AG04449 (cell line): Measurements from ENCODE around the gene RPAP3.

Experiments used
- CTCF ChIA-PET: fragments of 350-600 bp; formaldehyde crosslinking; extraction: SDS; loops from one replicate; lab custom pipeline; 2021; ENCODE audit warnings: antibody characterized with exemption; lab: Yijun Ruan, JAX
- POLR2A ChIA-PET: fragments of 400-600, 350-600 bp; formaldehyde crosslinking; extraction: SDS; loops from one replicate; lab custom pipeline; 2020; ENCODE audit warnings: antibody characterized with exemption, inconsistent platforms; lab: Yijun Ruan, JAX
- DNase-seq: peaks from one replicate; pipeline ENCODE4 v3.0.0-alpha.2; 2010; ENCODE audit warnings: low read depth, low spot score
- H3K4me3 ChIP-seq: 2 replicates; pipeline ENCODE4 v1.5.1; 2011; ENCODE audit warnings: low read depth, mild to moderate bottlenecking, control low read depth, low read length
- CTCF ChIP-seq: IDR thresholded peaks from one replicate; pipeline ENCODE4 v1.5.1; 2011; ENCODE audit warnings: mild to moderate bottlenecking, moderate library complexity, low read length, control low read depth, inconsistent platforms; ENCODE audit not compliant: insufficient read depth; ENCODE audit errors: missing control alignments

Gene RPAP3

DNA sequence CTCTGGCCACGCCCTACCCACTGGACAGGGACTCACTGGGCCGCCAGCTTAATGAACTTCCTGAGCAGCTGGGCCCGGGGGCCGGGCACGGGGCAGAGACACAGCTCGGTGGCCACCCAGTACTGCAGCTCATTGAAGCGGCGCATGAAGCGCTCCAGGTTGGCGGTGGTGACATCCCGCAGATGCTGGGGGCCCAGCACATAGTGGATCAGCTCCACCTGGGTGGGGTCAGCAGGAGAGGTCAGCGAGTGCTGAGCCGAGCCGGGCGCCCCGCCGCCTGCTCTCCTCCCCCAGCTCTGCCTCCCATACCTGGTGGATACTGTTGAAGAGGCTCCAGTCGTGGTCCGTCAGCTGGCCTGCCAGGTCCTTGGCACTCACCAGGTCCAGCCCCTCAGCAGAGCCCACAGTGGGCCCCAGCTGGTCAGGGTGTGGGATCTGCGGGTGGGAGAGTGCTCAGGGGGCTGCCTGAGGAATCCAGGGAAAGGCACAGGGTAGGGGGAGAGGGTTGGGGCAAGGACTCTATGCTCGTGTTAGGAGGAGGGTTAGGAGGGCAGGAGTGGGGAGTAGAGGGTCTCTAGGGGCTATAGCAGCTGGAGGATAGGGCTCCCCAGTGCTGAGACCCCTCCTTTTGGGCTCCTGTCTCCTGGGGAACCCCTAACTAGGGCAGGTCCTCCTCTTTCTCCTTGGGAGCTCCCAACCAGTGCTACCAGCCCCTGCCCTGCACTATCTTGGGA, 34.9 kb upstream of the RPAP3 start:
- DNase-seq: no peak
- no peak overlapping the region for H3K4me3 ChIP-seq
- CTCF ChIA-PET: interaction anchor here (1.1 to 36.9 kb wide), 10 partner anchors 12 to 209 kb away, joined by 3 to 1419 read pairs (median 92); partner anchors contain the start of genes ENDOU, RAPGEF3 and SLC48A1
- POLR2A ChIA-PET: interaction anchor here (1.2 kb wide), 1 partner anchor 18 kb away, joined by 3 read pairs; the partner anchor contains the start of gene RAPGEF3
- no peak for TF ChIP-seq CTCF

GRCh38 chr12:47739979-47740378, 34.1 kb upstream of the RPAP3 start:
- DNase-seq: no peak
- no peak overlapping the region for H3K4me3 ChIP-seq
- POLR2A ChIA-PET: no interaction called here

DNA sequence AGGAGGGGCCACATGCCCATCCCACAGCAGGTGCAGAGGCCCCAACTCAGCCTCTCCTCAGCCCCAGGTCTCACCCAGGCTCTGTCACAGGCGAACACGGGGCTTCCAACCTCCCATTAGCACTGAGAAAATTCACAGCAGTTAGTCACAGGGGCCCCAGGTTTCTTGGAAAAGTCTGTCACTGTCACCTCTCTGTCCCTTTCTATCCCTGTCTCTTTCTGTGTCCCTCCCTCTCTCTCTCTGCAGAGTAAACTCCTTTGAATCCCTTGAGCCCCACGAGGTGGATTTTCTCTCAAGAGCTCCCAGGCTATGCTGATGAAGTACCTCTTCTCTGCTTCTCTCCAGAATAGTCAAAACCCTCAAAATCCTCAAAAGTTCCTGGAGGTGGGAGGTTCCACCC, 33.5 kb upstream of the RPAP3 start:
- no peak for DNase-seq
- ChIA-PET CTCF (interaction anchor here (1.0 to 36.9 kb wide), 6 partner anchors 11 to 100 kb away, joined by 3 to 1419 read pairs (median 328); partner anchors contain the start of genes ENDOU, RAPGEF3 and SLC48A1), POLR2A (no interaction called here)
- no peak for TF ChIP-seq CTCF
- H3K4me3 ChIP-seq: no peak overlapping the region

More at GRCh38 chr12:47739979-47740378, 34.1 kb upstream of the RPAP3 start:
- CTCF ChIA-PET: interaction anchor here (1.0 to 36.9 kb wide), 8 partner anchors 11 to 210 kb away, joined by 3 to 1419 read pairs (median 230); partner anchors contain the start of genes ENDOU, RAPGEF3 and SLC48A1
- TF ChIP-seq CTCF: no peak

DNA sequence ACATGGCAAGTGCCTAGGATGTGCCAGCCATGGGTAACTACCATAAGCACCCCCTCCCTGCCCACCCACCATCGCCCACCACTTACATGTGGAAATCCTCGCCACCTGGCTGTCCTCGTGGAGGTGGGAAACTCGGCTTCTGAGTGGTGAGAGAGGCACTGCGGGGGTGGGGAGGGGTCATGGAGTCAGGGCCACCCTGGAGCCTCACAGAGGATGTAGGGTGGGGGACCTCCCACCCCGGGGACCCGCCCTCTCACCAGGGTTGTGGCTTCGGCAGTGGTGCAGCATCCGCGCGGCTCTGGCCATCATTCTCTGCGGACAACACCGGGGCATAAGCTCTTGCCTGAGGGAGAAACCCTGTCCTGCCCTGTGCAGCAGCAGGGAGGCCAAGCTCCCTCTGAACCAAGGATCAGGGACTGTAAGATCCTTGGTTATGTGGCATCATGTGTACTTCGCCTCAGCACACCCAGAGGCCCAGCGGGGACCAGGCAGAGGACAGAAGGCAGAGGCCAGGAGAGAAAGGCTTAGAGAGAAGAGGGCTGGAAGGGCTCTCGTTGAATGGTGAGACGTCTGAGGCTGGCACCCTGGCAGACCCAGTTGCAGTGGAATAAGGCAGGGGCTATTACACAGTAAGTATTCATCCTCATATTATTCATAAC, 32.2 kb upstream of the RPAP3 start:
- CTCF ChIA-PET: interaction anchor here (2.1 to 36.9 kb wide), 6 partner anchors 9 to 101 kb away, joined by 18 to 1419 read pairs (median 328); partner anchors contain the start of genes ENDOU, RAPGEF3 and SLC48A1
- no peak overlapping the region for H3K4me3 ChIP-seq
- POLR2A ChIA-PET: no interaction called here
- no peak for TF ChIP-seq CTCF
- no peak for DNase-seq

- POLR2A ChIA-PET: interaction anchor here (1.0 kb wide), 1 partner anchor 42 kb away, joined by 3 read pairs; no protein-coding TSS in a partner anchor
- no peak overlapping the region for H3K4me3 ChIP-seq
- CTCF ChIA-PET: interaction anchor here (0.9 to 36.9 kb wide), 7 partner anchors 8 to 102 kb away, joined by 3 to 1419 read pairs (median 247); partner anchors contain the start of genes ENDOU, RAPGEF3, RPAP3 and SLC48A1
- no peak for DNase-seq
- no peak for TF ChIP-seq CTCF
Measured at GRCh38 chr12:47736877-47737676, 31.2 kb upstream of the RPAP3 start.
